GM23338 (cell line): Measurements from ENCODE around the gene SCN2B. TPM values are rescaled to one million over a fixed set of nuclear protein-coding genes. Genes with fewer than 3 reads are reported as not detected.

ENCODE experiments used
- ATAC-seq: fragments of 200-7000 bp; cut with Tn5 transposase; 3 replicates; pipeline ENCODE4 v1.9.1; 2020
- DNase-seq: peaks from one replicate; pipeline ENCODE4 v3.0.0-alpha.2; 2015; ENCODE audit warnings: low spot score
- H2AFZ ChIP-seq: fragments of 200-600 bp; sonication (generic); 2 replicates; pipeline ENCODE4 v1.8.0; 2016; ENCODE audit warnings: antibody characterized with exemption, mild to moderate bottlenecking, moderate library complexity
- H3F3A ChIP-seq: fragments of 200-600 bp; sonication (generic); replicated peaks from 2 replicates; pipeline ENCODE4 v1.8.0; 2017; ENCODE audit warnings: antibody characterized with exemption, mixed run types, low read depth
- H3K27ac ChIP-seq: fragments of 200-600 bp; sonication (generic); 2 replicates; pipeline ENCODE4 v1.6.1; 2016; ENCODE audit warnings: low read depth
- H3K27me3 ChIP-seq: fragments of 200-600 bp; sonication (generic); 2 replicates; pipeline ENCODE4 v1.8.0; 2016; ENCODE audit warnings: mild to moderate bottlenecking, mixed run types, moderate library complexity; ENCODE audit not compliant: insufficient read depth
- H3K36me3 ChIP-seq: fragments of 200-600 bp; sonication (generic); 2 replicates; pipeline ENCODE4 v1.8.0; 2016; ENCODE audit warnings: mild to moderate bottlenecking; ENCODE audit not compliant: insufficient read depth
- H3K4me1 ChIP-seq: fragments of 200-600 bp; sonication (generic); 2 replicates; pipeline ENCODE4 v1.8.0; 2016; ENCODE audit warnings: mild to moderate bottlenecking, moderate library complexity; ENCODE audit not compliant: insufficient read depth
- H3K4me2 ChIP-seq: fragments of 200-600 bp; sonication (generic); 2 replicates; pipeline ENCODE4 v1.7.1; 2017; ENCODE audit warnings: mixed run types
- H3K4me3 ChIP-seq: fragments of 200-600 bp; sonication (generic); 2 replicates; pipeline ENCODE4 v1.6.1; 2016; ENCODE audit warnings: mixed run types
- H3K79me2 ChIP-seq: fragments of 200-600 bp; sonication (generic); replicated peaks from 2 replicates; pipeline ENCODE4 v1.8.0; 2017; ENCODE audit warnings: mild to moderate bottlenecking; ENCODE audit not compliant: insufficient read depth
- H3K9me2 ChIP-seq: fragments of 200-600 bp; sonication (generic); 2 replicates; pipeline ENCODE4 v1.8.0; 2017; ENCODE audit not compliant: insufficient read depth
- H4K20me1 ChIP-seq: fragments of 200-600 bp; sonication (generic); replicated peaks from 2 replicates; pipeline ENCODE4 v1.8.0; 2017; ENCODE audit warnings: mild to moderate bottlenecking; ENCODE audit not compliant: insufficient read depth
- H3K27ac Mint-ChIP-seq: 2 replicates; pipeline ENCODE4 v1.8.0; 2020; ENCODE audit warnings: inconsistent platforms, mild to moderate bottlenecking, moderate library complexity, mixed read lengths
- H3K27me3 Mint-ChIP-seq: 3 replicates; pipeline ENCODE4 v1.8.0; 2022; ENCODE audit warnings: low read depth, mild to moderate bottlenecking, moderate library complexity, mixed read lengths, inconsistent platforms; ENCODE audit not compliant: insufficient read depth, poor library complexity
- H3K36me3 Mint-ChIP-seq: 3 replicates; pipeline ENCODE4 v1.8.0; 2021; ENCODE audit warnings: low read depth, mild to moderate bottlenecking, inconsistent platforms, moderate library complexity, mixed read lengths
- H3K4me1 Mint-ChIP-seq: 3 replicates; pipeline ENCODE4 v1.8.0; 2020; ENCODE audit warnings: mild to moderate bottlenecking, inconsistent platforms, mixed read lengths
- H3K4me3 Mint-ChIP-seq: 3 replicates; pipeline ENCODE4 v1.8.0; 2021; ENCODE audit warnings: moderate library complexity, mild to moderate bottlenecking, inconsistent platforms, mixed read lengths
- H3K9me3 Mint-ChIP-seq: 3 replicates; pipeline ENCODE4 v1.8.0; 2020; ENCODE audit warnings: moderate library complexity, mild to moderate bottlenecking, inconsistent platforms, mixed read lengths
- CREB1 ChIP-seq: fragments of 250-450 bp; sonication (Bioruptor Pico); IDR thresholded peaks from 2 replicates; pipeline ENCODE4 v1.5.0; 2020; ENCODE audit warnings: low read depth, mild to moderate bottlenecking, moderate library complexity
- EZH2 ChIP-seq: fragments of 200-600 bp; sonication (generic); IDR thresholded peaks from one replicate; pipeline ENCODE4 v1.8.0; 2017; ENCODE audit warnings: antibody characterized with exemption, mild to moderate bottlenecking, low read depth; ENCODE audit not compliant: unreplicated experiment
- EZH2phosphoT487 ChIP-seq: fragments of 200-600 bp; sonication (generic); IDR thresholded peaks from one replicate; pipeline ENCODE4 v1.8.1; 2018; ENCODE audit warnings: antibody characterized with exemption; ENCODE audit not compliant: unreplicated experiment
- JUNB ChIP-seq: IDR thresholded peaks from one replicate; pipeline ENCODE4 v1.6.1; 2016; ENCODE audit warnings: antibody characterized with exemption; ENCODE audit not compliant: unreplicated experiment
- NANOG ChIP-seq: IDR thresholded peaks from 2 replicates; pipeline ENCODE4 v1.6.1; 2016; ENCODE audit warnings: antibody characterized with exemption, borderline replicate concordance
- POLR2AphosphoS5 ChIP-seq: IDR thresholded peaks from 2 replicates; pipeline ENCODE4 v1.6.1; 2016; ENCODE audit warnings: antibody characterized with exemption, low read depth
- STAT1 ChIP-seq: IDR thresholded peaks from one replicate; pipeline ENCODE4 v1.6.1; 2016; ENCODE audit warnings: antibody characterized with exemption; ENCODE audit not compliant: unreplicated experiment
- ZNF114 ChIP-seq: fragments of 250-450 bp; sonication (Bioruptor Pico); IDR thresholded peaks from 2 replicates; pipeline ENCODE4 v1.5.0; 2020; ENCODE audit warnings: mild to moderate bottlenecking, moderate library complexity
- ZNF331 ChIP-seq: fragments of 250-450 bp; sonication (Bioruptor Pico); IDR thresholded peaks from 2 replicates; pipeline ENCODE4 v1.5.0; 2020; ENCODE audit warnings: low read depth, mild to moderate bottlenecking, moderate library complexity
- polyA plus RNA-seq: library from polyadenylated mRNA; unstranded; fragments of >200 nt; fragmentation: Nextera tagmentation; extraction: Ambion mirVana; gene quantifications from 2 replicates; pipeline ENCODE4 v1.2.1, GENCODE V29; 2016
- total RNA-seq: library from RNA; depleted of rRNA; stranded (reverse); fragments of >200 nt; shearing (Covaris generic); gene quantifications from 2 replicates; pipeline ENCODE4 v1.2.3, GENCODE V29; 2014
- TF ChIP-seq, protein P1 (sequence below), 2 experiments: fragments of 200-600 bp in 1 of 2; sonication (generic) in 1 of 2; conservative IDR thresholded peaks; 2 replicates each; pipeline versions ENCODE4 v1.5.1 to v1.6.1; 2016 to 2017; ENCODE audit warnings: antibody characterized with exemption in 2 of 2, low read depth in 2 of 2, mild to moderate bottlenecking in 2 of 2, moderate library complexity in 1 of 2
- TF ChIP-seq, protein P2 (sequence below): IDR thresholded peaks from 2 replicates; pipeline ENCODE4 v1.6.1; 2016; ENCODE audit warnings: antibody characterized with exemption
- TF ChIP-seq, protein P3 (sequence below): IDR thresholded peaks from one replicate; pipeline ENCODE4 v1.6.1; 2018; ENCODE audit warnings: antibody characterized with exemption; ENCODE audit not compliant: unreplicated experiment
- TF ChIP-seq, protein P4 (sequence below): fragments of 250-450 bp; sonication (Bioruptor Pico); IDR thresholded peaks from 2 replicates; pipeline ENCODE4 v1.5.0; 2020; ENCODE audit warnings: mild to moderate bottlenecking, moderate library complexity

The SCN2B gene
- total and polyA plus RNA-seq, 2 experiments from 2014 or later: 0.03 TPM; not detected in 1

DNA sequence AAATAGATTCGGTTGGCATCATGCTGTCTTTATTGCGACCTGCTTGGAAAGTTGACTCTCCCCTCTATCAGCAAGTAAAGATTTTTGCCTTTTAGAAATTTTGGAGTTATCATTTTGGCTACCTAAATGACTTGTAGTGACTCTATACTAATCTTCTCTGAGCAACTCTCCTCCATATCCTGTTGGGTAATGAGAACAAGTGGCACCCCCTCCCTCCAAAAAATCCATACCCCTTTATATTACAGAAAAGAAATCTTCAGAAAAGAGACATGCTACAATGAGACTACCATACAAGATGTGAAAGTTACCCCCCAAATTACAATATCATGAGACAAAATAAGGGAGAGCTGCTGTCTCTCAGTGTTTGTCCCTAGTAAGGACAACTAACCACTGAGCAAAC lies 47.1 kb upstream of the SCN2B start:
- no peaks in the 10 kb centered on the region for H3K27me3 ChIP-seq
- H3K27ac ChIP-seq: no peak overlapping the region
- ATAC-seq: no peak
- H3K4me2 ChIP-seq: no peak overlapping the region
- no peaks in the 10 kb centered on the region for H3K4me1 ChIP-seq
- no peak overlapping the region for H3K4me3 ChIP-seq
- no peaks in the 10 kb centered on the region for H3K79me2 ChIP-seq
- Mint-ChIP-seq H3K9me3 (no peaks in the 10 kb centered on the region), H3K36me3 (no peaks in the 10 kb centered on the region), H3K4me3 (no peak overlapping the region), H3K27me3 (no peaks in the 10 kb centered on the region), H3K4me1 (no peaks in the 10 kb centered on the region; the same call in 2 of the 3 replicates), H3K27ac (no peak overlapping the region)
- no peaks in the 10 kb centered on the region for H3K36me3 ChIP-seq
- H4K20me1 ChIP-seq: no peaks in the 10 kb centered on the region
- no peaks in the 10 kb centered on the region for H3K9me2 ChIP-seq
- DNase-seq: no peak
- H2AFZ ChIP-seq: no peak overlapping the region
- H3F3A ChIP-seq: no peaks in the 10 kb centered on the region
- TF ChIP-seq JUNB (no peak), ZNF114 (CRISPR knock-in tag) (no peak), NANOG (no peak), STAT1 (no peak), POLR2AphosphoS5 (no peak), CREB1 (CRISPR knock-in tag) (no peak), EZH2 (no peak), ZNF331 (no peak), EZH2phosphoT487 (no peak)
- TF ChIP-seq, protein P1, sequence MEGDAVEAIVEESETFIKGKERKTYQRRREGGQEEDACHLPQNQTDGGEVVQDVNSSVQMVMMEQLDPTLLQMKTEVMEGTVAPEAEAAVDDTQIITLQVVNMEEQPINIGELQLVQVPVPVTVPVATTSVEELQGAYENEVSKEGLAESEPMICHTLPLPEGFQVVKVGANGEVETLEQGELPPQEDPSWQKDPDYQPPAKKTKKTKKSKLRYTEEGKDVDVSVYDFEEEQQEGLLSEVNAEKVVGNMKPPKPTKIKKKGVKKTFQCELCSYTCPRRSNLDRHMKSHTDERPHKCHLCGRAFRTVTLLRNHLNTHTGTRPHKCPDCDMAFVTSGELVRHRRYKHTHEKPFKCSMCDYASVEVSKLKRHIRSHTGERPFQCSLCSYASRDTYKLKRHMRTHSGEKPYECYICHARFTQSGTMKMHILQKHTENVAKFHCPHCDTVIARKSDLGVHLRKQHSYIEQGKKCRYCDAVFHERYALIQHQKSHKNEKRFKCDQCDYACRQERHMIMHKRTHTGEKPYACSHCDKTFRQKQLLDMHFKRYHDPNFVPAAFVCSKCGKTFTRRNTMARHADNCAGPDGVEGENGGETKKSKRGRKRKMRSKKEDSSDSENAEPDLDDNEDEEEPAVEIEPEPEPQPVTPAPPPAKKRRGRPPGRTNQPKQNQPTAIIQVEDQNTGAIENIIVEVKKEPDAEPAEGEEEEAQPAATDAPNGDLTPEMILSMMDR (conservative IDR thresholded peaks at IDR 0.05; ENCODE audit: low read depth in 2 of 2): no peak
- TF ChIP-seq, protein P2, sequence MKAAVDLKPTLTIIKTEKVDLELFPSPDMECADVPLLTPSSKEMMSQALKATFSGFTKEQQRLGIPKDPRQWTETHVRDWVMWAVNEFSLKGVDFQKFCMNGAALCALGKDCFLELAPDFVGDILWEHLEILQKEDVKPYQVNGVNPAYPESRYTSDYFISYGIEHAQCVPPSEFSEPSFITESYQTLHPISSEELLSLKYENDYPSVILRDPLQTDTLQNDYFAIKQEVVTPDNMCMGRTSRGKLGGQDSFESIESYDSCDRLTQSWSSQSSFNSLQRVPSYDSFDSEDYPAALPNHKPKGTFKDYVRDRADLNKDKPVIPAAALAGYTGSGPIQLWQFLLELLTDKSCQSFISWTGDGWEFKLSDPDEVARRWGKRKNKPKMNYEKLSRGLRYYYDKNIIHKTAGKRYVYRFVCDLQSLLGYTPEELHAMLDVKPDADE: no peak
- TF ChIP-seq, protein P3, sequence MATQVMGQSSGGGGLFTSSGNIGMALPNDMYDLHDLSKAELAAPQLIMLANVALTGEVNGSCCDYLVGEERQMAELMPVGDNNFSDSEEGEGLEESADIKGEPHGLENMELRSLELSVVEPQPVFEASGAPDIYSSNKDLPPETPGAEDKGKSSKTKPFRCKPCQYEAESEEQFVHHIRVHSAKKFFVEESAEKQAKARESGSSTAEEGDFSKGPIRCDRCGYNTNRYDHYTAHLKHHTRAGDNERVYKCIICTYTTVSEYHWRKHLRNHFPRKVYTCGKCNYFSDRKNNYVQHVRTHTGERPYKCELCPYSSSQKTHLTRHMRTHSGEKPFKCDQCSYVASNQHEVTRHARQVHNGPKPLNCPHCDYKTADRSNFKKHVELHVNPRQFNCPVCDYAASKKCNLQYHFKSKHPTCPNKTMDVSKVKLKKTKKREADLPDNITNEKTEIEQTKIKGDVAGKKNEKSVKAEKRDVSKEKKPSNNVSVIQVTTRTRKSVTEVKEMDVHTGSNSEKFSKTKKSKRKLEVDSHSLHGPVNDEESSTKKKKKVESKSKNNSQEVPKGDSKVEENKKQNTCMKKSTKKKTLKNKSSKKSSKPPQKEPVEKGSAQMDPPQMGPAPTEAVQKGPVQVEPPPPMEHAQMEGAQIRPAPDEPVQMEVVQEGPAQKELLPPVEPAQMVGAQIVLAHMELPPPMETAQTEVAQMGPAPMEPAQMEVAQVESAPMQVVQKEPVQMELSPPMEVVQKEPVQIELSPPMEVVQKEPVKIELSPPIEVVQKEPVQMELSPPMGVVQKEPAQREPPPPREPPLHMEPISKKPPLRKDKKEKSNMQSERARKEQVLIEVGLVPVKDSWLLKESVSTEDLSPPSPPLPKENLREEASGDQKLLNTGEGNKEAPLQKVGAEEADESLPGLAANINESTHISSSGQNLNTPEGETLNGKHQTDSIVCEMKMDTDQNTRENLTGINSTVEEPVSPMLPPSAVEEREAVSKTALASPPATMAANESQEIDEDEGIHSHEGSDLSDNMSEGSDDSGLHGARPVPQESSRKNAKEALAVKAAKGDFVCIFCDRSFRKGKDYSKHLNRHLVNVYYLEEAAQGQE: no peak
- TF ChIP-seq, protein P4, sequence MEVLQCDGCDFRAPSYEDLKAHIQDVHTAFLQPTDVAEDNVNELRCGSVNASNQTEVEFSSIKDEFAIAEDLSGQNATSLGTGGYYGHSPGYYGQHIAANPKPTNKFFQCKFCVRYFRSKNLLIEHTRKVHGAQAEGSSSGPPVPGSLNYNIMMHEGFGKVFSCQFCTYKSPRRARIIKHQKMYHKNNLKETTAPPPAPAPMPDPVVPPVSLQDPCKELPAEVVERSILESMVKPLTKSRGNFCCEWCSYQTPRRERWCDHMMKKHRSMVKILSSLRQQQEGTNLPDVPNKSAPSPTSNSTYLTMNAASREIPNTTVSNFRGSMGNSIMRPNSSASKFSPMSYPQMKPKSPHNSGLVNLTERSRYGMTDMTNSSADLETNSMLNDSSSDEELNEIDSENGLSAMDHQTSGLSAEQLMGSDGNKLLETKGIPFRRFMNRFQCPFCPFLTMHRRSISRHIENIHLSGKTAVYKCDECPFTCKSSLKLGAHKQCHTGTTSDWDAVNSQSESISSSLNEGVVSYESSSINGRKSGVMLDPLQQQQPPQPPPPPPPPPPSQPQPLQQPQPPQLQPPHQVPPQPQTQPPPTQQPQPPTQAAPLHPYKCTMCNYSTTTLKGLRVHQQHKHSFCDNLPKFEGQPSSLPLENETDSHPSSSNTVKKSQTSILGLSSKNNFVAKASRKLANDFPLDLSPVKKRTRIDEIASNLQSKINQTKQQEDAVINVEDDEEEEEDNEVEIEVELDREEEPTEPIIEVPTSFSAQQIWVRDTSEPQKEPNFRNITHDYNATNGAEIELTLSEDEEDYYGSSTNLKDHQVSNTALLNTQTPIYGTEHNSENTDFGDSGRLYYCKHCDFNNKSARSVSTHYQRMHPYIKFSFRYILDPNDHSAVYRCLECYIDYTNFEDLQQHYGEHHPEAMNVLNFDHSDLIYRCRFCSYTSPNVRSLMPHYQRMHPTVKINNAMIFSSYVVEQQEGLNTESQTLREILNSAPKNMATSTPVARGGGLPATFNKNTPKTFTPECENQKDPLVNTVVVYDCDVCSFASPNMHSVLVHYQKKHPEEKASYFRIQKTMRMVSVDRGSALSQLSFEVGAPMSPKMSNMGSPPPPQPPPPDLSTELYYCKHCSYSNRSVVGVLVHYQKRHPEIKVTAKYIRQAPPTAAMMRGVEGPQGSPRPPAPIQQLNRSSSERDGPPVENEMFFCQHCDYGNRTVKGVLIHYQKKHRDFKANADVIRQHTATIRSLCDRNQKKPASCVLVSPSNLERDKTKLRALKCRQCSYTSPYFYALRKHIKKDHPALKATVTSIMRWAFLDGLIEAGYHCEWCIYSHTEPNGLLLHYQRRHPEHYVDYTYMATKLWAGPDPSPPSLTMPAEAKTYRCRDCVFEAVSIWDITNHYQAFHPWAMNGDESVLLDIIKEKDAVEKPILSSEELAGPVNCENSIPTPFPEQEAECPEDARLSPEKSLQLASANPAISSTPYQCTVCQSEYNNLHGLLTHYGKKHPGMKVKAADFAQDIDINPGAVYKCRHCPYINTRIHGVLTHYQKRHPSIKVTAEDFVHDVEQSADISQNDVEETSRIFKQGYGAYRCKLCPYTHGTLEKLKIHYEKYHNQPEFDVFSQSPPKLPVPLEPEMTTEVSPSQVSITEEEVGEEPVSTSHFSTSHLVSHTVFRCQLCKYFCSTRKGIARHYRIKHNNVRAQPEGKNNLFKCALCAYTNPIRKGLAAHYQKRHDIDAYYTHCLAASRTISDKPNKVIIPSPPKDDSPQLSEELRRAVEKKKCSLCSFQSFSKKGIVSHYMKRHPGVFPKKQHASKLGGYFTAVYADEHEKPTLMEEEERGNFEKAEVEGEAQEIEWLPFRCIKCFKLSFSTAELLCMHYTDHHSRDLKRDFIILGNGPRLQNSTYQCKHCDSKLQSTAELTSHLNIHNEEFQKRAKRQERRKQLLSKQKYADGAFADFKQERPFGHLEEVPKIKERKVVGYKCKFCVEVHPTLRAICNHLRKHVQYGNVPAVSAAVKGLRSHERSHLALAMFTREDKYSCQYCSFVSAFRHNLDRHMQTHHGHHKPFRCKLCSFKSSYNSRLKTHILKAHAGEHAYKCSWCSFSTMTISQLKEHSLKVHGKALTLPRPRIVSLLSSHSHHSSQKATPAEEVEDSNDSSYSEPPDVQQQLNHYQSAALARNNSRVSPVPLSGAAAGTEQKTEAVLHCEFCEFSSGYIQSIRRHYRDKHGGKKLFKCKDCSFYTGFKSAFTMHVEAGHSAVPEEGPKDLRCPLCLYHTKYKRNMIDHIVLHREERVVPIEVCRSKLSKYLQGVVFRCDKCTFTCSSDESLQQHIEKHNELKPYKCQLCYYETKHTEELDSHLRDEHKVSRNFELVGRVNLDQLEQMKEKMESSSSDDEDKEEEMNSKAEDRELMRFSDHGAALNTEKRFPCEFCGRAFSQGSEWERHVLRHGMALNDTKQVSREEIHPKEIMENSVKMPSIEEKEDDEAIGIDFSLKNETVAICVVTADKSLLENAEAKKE (CRISPR knock-in tag): no peak
